ENCODE measurements around the gene NAGLU.

Gene NAGLU

GRCh38 chr17:42578282-42578869 lies 42.3 kb downstream of the NAGLU start:
- peak; percentile 89 for DNase-seq (ENCODE audit: low spot score)
- in situ Hi-C loops (cut with MboI; ENCODE audit: low sequenced_read_pairs, unreplicated experiment), result no loop called here
- peak; percentile 74 for TF ChIP-seq CTCF (IDR thresholded peaks at IDR 0.05; ENCODE audit: borderline replicate concordance, control extremely low read depth, extremely low read depth, insufficient read depth, missing control alignments)

GRCh38 chr17:42579794-42580551 lies 43.9 kb downstream of the NAGLU start:
- in situ Hi-C loops (cut with MboI; ENCODE audit: low sequenced_read_pairs, unreplicated experiment), result no loop called here

GRCh38 chr17:42581744-42582270 lies 45.8 kb downstream of the NAGLU start:
- TF ChIP-seq CTCF (IDR thresholded peaks at IDR 0.05; ENCODE audit: borderline replicate concordance, control extremely low read depth, extremely low read depth, insufficient read depth, missing control alignments), result no peak
- DNase-seq (ENCODE audit: low spot score), result no peak
- in situ Hi-C loops (cut with MboI; ENCODE audit: low sequenced_read_pairs, unreplicated experiment), result no loop called here

More at GRCh38 chr17:42579794-42580551, 43.9 kb downstream of the NAGLU start:
- TF ChIP-seq CTCF (IDR thresholded peaks at IDR 0.05; ENCODE audit: borderline replicate concordance, control extremely low read depth, extremely low read depth, insufficient read depth, missing control alignments), result no peak
- no peak for DNase-seq (ENCODE audit: low spot score)

- in situ Hi-C loops (cut with MboI; ENCODE audit: low sequenced_read_pairs, unreplicated experiment), result no loop called here
- DNase-seq (ENCODE audit: low spot score), result no peak
- TF ChIP-seq CTCF (IDR thresholded peaks at IDR 0.05; ENCODE audit: borderline replicate concordance, control extremely low read depth, extremely low read depth, insufficient read depth, missing control alignments), result no peak
Measured at GRCh38 chr17:42584880-42585279, 48.8 kb downstream of the NAGLU start.

- no peak for DNase-seq (ENCODE audit: low spot score)
- no peak for TF ChIP-seq CTCF (IDR thresholded peaks at IDR 0.05; ENCODE audit: borderline replicate concordance, control extremely low read depth, extremely low read depth, insufficient read depth, missing control alignments)
- in situ Hi-C loops (cut with MboI; ENCODE audit: low sequenced_read_pairs, unreplicated experiment), result no loop called here
Measured at GRCh38 chr17:42585353-42585752, 49.3 kb downstream of the NAGLU start.

- in situ Hi-C loops (cut with MboI; ENCODE audit: low sequenced_read_pairs, unreplicated experiment), result no loop called here
- DNase-seq (ENCODE audit: low spot score), result peak; percentile 61
Measured at GRCh38 chr17:42586514-42587230, 50.6 kb downstream of the NAGLU start.

More at GRCh38 chr17:42586514-42587230, 50.6 kb downstream of the NAGLU start:
- TF ChIP-seq CTCF (IDR thresholded peaks at IDR 0.05; ENCODE audit: borderline replicate concordance, control extremely low read depth, extremely low read depth, insufficient read depth, missing control alignments), result no peak

Data from GM13976 (cell line).